COLO829 (cell line): ENCODE data around the gene DUSP6.
A peak's percentile ranks its signal among the peaks of the same experiment; 100 is the strongest.

ENCODE experiments used
- DNase-seq: peaks from one replicate; pipeline ENCODE4 v3.0.0; 2012; ENCODE audit warnings: low spot score

The DUSP6 gene

DNA sequence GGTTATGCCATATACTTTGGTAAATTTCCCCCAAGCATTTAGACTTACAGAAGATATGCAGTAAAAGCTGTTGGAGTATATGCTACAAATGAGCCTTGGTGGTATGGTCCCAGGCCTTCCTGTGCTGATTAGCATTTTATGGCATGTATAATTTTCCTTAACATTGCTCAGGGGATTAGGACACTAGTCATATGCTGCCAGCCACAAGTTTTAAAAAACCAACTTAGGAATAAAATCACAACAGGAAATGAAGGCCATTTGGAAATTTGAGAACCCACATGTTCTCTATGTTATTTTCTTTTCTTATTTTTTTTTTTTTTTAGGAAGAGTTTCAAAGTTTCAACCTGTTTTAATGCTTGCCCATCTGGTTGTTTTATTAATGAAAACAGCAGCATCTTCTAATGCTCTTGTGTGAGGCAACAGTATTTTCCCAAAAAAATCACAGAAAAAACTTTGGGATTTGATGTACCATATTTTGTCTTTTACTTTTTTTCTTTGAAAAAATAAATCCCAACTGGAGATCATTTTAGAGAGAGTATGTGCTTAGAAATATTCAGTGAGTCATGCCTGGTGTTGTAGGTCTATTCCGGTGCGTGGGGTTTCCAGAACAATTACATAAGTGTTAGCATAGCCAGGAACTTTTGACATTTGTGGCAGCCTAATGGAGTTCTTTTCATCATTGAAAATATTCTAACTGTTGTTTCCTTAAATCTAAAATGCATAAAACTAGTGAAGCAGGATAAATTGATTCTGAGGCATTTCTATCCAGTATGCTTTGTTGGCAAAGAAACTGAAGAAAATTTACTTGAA, 21.7 kb upstream of the DUSP6 start:
- peak; percentile 93 for DNase-seq

DNA sequence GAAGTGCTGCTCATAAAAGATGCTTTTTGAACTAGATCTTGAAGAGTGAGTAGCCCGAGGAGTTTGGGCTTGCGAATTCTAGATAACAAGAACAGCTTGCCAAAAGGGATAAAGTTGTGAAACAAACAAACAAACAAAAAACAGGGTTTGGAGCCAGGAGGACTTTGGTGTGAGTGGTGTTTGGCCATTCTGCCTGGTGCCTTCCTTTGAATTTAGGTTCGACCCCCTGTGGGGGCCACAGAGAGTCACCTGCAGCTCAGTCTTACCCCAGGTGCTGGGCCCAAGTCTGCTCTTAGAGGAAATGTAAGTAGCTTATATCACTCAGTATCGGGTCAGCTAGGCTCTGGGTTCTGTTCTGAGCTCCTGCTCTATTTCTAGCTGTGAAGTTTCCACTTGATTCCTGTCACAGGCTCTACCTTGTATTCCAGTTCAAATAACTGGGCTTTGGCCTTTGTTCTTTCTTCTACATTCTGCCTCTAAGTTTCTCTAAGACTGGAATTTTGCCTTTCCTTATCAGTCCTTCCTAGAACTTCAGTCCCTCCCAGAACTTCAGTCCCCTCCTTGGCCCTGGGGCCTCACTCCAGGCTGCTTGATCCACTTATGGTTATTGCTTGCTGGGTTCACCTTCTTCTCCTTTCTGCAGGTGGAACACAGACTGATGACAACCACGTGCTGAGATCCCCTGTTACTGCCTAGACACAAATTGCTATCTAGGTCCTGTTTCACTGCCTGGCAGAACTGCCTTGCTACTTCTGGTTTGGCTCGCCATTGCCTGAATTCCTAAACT, 20.5 kb upstream of the DUSP6 start:
- DNase-seq, result no peak

DNA sequence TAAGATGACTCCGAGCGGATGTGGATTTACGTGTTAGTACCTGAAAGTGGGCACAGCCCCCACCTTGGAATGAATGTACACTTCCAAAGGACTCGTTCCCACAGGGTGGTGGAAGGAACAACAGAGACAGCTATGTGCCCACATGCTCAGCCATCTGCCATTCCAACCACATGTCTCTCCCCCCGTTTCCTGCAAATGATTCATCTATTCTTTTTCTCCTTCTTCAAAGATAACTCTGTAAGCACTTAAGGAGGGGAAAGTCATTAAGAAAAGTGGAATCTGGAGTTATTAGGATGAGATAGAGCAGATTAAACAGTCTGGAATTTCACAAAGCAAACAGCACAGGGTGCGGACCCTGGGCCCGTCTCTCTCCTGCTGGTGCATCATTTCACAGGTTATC, 18.5 kb upstream of the DUSP6 start:
- peak; percentile 89 for DNase-seq

DNA sequence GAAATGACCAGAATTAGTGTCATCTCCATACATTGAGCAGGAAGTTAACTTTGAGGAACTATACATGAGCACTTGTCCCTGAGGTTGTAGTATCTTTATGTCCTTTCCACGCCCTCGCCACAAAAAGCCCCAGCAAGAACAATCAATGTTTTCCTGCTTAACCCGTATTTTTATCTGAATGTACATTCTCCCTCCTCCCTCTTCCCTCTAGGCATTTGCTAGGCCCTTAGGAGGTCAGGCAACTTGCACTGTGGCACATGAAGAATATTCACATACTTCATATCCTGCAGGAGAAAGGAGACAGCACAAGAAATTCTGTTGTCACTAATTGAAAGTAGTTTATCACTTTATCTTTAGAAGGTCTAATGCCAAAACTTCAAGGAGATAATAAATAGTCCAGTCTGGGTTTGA, 18.1 kb upstream of the DUSP6 start:
- DNase-seq, result no peak

DNA sequence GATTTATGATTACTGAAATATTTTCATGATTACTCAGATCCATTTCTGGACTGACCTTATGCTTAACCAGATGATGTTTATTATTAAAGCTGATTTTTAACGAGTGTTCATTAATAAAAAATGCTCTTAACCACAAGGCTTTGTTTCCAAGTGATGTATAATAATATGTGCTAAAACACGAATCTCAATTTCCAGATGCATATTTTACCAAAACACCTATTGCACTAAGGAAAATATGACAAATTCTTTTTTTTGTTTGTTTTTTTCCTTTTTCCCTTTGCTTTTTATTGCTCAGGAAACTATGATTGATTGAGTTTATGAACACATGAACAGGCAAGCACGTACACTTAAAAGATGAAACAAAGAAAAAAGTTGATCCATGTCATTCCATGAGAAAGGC, 16.9 kb upstream of the DUSP6 start:
- DNase-seq, result no peak

DNA sequence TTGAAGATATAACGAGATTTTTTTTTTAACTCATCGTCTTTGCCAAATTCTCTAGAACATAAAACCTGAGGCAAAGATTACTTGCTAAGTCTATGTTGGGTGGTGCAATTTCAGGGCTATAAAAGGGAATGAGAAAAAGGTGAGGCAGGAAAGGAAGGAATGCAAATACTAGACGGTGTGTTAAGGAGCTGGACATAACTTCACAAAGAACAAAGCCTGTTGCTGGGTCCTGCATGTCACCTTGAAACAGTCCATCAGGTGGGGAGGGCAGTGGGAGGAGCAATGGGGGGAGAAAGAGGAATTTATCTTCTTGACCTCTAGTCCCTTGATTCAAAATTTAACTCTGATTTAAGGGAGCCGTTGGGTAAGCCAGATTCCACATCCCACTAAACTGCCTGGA, 16.1 kb upstream of the DUSP6 start:
- no peak for DNase-seq

DNA sequence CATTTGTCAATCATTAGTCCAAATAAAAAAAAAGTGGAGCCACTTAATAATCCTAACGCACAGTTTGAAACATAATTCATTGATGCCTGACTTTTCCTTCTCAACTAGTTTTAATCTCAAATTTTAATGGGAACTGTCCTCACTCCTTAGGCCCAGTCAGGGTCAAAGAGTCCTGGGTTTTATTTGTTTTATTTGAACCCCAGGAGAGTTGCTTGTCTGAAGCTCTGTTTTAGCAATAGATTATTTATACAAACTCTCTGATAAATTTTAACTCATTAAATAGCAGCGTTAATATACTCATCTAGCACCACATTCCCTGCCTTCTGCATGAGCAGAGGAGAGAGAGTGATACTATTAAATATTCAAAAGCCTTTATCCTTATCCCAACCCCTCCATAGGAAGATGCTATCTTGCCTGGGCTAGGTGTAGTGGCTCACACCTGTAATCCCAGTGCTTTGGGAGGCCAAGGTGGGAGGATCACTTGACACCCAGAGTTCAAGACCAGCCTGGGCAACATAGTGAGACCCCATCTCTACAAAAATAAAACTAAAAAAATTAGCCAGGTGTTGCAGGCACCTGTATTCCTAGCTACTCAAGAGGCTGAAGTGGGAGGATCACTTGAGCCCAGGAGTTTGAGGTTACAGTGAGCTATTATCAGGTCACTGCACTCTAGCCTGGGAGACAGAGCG, 14.5 kb upstream of the DUSP6 start:
- no peak for DNase-seq

DNA sequence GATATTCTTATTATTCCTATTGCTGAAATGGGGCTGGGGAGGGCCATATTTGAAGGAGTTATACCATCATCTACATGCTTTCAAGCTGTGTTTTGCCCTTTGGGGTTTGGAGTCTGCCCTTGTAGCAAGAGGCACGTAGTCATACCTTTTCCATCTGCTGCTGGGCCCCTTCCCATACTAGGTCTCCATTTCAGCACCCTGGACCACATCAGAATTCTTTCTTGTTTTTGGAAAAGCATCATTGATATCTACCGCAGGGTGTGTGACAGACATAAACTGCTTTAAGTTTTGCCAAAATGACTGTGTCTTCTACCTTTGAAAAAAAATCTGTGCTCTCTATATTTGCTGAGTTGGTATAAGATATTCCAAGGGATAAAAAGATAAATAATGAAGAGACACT, 12.3 kb upstream of the DUSP6 start:
- DNase-seq, result no peak

DNA sequence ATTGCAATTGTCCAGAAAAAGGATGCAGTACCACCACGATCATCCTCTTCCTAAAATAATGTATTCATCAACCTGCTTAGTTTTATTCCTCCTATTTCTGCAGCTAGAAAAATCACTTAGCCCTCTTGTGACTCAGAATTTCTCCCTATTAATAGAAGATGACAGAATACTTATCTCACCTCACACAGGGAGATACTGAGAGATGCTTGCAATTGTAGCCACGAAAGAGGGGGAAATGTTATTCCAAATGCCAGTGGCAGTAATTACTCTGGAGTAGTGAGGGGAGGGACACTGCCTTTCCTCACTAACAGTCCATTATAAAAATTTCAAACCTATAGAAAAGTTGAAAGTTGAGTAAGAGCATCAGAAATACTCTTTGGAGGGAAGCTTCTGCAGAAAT, 11.8 kb upstream of the DUSP6 start:
- DNase-seq, result no peak

DNA sequence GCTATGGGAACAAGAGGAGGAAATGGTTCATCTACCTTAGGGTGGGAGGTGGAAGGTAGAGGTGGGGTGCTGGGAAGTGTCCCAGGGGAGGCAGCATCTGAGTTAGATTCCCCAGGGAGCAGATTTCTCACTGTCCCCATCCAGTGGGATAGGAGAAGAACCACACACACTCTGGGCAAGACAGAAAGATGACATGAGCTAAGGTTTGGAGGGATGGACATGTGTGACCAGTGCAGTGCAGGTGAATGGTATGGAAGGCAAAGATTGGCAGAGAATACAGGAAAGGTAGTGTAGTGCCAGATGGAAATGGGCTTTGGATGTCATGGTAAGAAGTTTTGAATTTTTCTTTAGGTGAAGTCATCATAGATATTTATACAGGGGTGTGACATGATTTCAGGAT, 11.3 kb upstream of the DUSP6 start:
- DNase-seq, result no peak

DNA sequence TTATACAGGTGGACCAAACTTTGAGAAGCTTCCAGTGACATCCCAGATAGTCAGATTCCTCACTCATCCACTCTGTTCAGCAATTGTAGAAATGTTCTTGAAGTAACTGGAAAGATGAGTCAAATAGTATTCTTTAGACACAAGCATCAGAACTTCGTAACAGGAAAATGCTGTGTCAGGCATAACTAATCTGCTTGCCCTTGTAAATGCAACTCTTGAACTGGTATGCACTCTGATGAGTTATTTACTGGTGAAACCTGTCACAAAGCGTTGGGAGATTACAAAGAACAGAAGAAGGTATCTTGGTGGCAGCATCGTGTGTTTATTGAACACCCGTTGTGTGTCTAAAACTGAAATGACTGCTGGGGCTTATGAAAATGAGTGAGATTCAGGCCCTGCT, 10.8 kb upstream of the DUSP6 start:
- DNase-seq, result no peak

DNA sequence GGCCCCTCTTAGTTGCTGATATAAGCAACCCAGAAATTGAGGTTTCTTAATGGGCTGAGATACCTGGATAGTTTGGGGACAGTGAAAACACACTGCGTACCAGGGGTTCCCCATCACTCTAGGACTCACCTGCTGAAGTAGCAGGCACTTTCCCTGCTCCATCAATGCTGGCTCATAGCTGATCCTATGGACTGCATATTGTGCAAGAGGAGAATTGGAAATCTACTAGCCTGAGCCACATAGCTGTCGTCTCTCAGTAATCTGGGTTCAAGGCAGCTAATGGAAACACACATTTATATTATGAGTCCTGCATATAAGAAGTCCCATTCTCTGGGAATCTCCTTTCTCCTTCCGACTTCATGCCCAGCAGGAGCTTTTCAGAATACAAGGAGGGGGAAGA, 7.3 kb upstream of the DUSP6 start:
- DNase-seq, result no peak

DNA sequence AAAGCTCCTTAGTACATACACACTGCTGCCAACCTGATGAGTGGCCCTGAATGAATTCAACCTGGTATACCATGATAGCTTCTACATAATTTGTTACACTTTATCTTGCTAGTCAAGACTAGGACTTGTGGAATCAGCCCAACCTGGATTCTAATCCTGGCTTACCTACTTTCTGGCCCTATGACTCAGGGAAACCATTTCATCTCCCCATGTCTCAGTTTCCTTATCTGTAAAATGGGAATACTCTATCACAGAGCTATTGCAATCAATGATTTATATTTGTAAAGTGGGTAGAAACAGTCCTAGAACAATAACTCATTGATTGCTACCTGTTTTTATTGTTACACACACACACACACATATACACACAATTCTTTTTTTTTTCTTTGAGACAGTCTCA, 6.5 kb upstream of the DUSP6 start:
- no peak for DNase-seq

DNA sequence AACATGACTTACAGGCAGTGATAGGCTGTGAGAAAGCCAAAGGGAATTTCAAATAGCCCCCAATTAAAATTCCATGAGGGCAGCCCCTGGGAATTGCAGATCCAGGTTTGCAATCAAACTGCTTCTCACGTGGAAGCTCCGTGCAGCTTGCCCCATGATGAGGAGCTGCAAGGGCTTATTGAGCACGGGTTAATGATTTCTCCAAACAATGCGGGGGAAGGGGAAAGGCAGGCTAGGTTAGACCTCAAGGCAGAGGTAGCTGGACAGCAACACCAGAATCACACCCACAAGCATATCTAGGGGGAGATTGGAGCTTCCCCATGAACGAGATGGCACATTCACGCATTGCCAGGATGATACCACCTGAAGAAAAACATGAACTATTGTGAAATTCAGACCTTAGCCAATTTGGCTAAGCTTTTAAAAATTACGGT, 5.0 kb upstream of the DUSP6 start:
- no peak for DNase-seq

DNA sequence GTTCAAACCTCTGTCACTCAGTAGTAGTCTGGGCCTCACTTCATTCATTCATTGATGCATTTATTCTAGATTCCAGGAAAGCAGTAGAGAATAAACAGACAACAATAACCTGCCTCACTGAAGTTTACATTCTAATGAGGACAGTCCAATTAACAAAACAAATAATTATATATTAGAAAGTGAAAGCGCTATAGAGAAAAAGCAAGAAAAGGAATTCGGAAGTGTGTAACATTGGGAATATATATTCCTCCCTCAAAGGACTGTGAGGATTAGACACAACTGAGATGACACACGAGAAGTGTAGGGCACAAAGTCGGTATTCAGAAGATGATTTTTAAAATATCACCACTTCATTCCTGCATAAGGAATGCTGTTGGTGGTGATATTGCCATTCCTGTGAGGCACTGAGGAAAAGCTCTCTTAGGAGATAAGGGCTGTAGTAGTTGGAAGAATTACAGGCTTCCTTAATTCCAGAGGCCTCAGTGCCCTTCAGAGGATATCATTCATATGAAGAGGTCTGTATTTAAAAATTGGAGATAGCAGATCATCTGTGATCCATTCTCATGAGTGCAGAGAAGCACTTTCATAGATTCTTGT, 3.9 kb upstream of the DUSP6 start:
- no peak for DNase-seq

DNA sequence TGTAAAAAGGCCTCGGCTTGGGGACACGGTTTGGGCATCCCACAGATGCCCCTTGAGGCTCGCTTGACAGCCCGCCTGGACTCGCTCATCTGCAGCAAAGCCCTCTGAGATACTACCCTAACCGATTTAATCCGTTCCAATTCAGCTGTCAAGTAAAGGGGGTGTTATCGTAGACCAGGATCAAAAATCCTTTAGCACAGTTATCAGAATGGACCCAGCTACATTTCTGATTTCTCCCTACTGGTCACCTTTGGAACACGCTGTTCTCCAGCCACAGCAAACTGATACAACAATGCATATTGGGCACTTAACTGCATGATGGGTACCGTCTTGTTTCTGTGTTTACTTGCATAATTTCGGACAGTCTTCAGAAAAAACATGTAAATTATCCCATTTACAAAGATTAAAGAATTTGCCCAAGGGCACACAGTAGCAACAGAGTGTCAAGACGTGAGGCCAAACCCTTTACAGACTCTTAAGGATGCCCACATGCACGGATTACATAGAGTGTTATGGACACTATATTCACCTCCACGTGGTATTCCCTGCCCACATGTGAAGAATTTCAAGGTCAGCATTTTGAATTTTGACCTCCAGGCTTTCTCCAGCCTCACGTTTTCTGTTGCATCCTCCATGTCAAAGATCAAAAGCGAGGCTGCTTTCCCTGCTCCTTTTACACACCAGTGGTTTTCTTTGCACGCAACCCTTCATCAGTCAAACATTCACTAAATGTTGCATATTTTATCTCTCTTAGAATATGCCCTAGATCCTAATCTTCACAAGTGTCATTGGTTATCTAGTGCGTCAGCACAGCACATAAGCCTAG, 3.2 kb upstream of the DUSP6 start:
- DNase-seq, result no peak

DNA sequence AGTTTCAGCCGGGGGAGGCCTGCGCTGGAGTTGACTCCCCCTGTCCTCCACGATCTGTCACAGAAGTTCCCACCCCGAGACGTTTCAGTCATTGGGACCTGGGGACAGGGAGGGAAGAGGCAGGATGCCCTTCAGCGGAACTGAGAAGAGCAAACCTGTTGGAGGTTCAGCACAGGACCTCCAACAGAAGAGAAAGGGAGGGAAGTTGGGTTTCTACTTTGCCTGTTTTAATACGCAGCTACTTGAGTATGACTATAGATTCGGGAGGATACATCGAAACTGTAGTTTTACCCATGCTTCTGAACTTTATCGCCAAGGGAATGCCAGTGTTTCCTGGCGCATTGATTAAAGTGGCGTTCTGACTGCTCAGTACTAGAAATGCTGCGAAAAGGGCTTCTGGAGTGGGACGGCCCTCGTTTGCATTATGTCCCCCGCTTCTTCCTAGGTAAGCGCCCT, 2.3 kb upstream of the DUSP6 start:
- DNase-seq, result no peak

DNA sequence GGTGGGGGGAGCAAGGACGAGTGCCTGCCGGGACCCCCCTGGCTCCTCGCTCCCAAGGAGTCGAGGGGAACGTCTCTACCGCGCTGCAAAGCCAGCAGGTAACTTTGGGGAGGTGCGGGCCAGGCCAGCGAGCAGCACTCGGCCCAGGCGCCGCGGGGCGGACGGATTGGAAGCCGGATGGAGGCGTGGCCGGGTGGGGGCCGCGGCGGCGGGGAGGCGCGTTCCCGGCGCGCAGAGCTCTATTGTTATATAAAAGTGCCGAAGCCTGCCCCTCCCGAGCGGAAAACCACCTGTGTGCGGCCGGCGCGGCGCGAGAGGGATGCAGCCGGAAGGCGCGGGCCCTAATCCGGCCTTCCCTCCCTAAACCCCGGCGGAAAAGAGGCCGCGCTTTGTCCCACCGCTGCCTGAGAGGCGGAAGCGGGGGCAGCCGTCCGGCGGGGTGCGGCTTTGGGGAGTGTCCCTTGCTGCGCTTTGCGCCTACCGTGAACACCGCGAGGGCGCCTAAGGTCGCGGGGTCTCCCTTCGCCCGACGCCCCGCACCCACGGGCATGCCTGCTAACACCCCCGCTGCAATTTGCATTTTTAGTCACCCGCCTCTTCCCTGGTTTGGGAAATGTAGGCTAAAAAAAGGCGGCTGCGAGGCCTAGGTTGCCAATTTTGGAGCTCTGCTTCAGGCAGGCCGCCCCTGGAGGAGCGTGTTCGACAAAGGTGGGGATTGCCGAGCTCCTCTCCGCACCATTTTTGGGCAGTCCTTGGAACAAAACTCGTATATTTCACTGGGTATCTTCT, 1.7 kb upstream of the DUSP6 start:
- DNase-seq, result peak; percentile 78

DNA sequence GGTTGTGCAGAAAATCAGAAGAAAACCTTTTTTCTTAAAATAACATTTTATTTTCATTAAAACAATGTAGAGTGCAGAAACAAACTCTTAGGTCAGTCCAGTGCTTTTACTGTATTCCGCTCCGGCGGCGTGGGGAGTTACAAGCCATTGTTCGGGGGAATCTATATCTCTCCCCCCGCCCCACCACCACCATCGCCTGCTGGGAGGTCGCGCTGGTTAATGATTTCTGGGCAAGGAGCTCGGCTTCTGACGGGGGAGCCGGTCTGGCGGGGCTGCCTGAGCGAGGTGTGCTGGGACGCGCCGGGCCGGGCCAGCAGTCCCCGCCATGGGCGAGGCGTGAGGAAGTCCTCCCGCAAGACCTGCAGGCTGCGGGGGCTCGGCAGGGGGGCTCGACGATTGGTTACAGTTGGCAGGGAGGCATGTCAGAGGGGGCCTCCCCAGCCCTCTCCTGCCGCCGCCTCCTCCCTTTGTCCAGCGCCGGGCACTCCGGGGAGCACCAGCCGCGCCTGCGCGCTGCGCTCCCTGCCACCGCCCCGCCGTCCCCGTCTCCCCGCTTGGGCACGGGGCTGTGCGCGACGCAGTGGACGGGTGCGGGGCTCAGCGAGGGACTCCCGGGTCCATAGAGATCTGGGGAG, 1.0 kb upstream of the DUSP6 start:
- peak; percentile 64 for DNase-seq

DNA sequence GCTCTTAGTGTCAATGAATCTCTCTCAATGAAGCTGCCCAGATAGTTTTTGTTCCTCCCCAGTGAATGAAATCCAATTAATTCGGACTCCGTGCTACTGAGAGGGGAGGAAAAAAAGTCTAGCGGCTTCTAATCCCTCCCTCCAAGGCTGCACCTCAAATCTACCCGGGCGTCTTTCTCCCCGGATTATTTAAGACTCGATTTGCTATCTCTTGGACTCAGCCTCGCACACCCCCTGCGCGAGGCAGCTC, 134 bp downstream of the DUSP6 start:
- no peak for DNase-seq
